ENCODE data around the gene PRODH. TPM values are rescaled to one million over a fixed set of nuclear protein-coding genes. Genes with fewer than 3 reads are reported as not detected.

PRODH gene
- total RNA-seq, 2 donors from 2014 or later = 3.1 to 11.5 TPM

DNA sequence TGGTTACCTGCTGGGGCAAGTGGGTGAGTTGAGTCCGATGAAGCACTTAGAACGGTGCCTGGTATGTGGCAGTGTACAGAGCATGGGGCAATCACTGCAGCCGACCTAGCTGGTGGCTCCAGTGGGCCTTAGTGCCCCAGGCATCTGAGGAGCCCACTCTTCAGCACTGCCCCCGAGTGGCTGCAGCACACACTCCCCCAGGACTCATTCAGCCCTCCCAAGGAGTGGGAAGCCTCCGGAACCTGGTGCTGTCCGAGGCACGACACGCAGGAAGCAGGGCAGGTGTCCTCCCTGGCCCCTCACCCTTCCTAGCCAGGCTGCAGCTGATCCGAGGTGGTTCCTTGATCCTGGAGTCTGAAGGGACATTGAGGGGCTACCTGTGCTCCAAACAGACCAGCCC, 42.4 kb upstream of the PRODH start:
- 76% methylated on average over 9 of the region's 9 CpGs for WGBS
- no peak for DNase-seq (ENCODE audit: low spot score)
- intact Hi-C loops (cut with DNase I) = no loop called here

DNA sequence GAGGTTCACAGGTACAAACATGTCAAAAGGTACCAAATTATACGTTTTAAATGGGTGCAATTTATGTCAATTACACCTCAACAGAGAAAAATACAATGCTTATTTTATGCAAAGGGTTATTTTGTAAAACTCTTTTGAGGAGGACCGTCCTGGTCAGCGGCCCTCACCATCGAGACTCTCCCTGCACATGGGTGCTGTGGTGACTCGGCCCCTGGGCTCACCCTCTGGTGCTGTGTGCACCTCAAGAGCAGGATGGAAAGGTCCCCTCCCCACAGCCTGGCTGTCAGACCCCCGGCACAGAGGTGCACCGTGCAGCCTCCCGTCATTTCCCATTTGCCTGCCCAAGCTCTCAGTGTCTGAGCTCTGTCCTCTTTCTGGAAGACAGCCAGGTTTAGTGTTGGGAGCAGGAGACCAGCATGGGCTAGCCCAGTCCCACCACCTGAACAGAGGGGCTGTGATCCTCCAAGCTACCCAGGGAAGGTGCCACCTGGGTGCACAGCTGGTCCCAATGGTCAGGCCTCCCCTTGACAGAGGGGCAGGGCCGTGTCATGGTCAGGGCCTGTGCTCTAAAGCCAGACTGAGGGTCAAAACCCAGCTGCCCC, 41.8 kb upstream of the PRODH start:
- 86% methylated on average over 6 of the region's 9 CpGs for WGBS
- intact Hi-C loops (cut with DNase I) = no loop called here
- H3K36me3 ChIP-seq = no peaks in the 10 kb centered on the region
- H3K27ac ChIP-seq = no peak overlapping the region
- no peaks in the 10 kb centered on the region for H3K27me3 ChIP-seq (replicated peaks; ENCODE audit: insufficient read depth)
- no peak for DNase-seq (ENCODE audit: low spot score)
- H3K4me3 ChIP-seq = no peak overlapping the region
- H3K9me3 ChIP-seq = no peaks in the 10 kb centered on the region
- no peaks in the 10 kb centered on the region for H3K4me1 ChIP-seq (replicated peaks)
- TF ChIP-seq POLR2AphosphoS5 (IDR thresholded peaks at IDR 0.05) = no peak
- TF ChIP-seq POLR2A (IDR thresholded peaks at IDR 0.05) = no peak
- TF ChIP-seq, protein P1, sequence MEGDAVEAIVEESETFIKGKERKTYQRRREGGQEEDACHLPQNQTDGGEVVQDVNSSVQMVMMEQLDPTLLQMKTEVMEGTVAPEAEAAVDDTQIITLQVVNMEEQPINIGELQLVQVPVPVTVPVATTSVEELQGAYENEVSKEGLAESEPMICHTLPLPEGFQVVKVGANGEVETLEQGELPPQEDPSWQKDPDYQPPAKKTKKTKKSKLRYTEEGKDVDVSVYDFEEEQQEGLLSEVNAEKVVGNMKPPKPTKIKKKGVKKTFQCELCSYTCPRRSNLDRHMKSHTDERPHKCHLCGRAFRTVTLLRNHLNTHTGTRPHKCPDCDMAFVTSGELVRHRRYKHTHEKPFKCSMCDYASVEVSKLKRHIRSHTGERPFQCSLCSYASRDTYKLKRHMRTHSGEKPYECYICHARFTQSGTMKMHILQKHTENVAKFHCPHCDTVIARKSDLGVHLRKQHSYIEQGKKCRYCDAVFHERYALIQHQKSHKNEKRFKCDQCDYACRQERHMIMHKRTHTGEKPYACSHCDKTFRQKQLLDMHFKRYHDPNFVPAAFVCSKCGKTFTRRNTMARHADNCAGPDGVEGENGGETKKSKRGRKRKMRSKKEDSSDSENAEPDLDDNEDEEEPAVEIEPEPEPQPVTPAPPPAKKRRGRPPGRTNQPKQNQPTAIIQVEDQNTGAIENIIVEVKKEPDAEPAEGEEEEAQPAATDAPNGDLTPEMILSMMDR (IDR thresholded peaks at IDR 0.05) = no peak

More for the DNA sequence above, 42.4 kb upstream of the PRODH start:
- Histone ChIP-seq H3K4me1 (replicated peaks) (no peaks in the 10 kb centered on the region), H3K9me3 (no peaks in the 10 kb centered on the region), H3K36me3 (no peaks in the 10 kb centered on the region), H3K27me3 (replicated peaks; ENCODE audit: insufficient read depth) (no peaks in the 10 kb centered on the region), H3K27ac (no peak overlapping the region), H3K4me3 (no peak overlapping the region)
- TF ChIP-seq, protein P1 (IDR thresholded peaks at IDR 0.05) = no peak
- no peak for TF ChIP-seq POLR2AphosphoS5 (IDR thresholded peaks at IDR 0.05)
- TF ChIP-seq POLR2A (IDR thresholded peaks at IDR 0.05) = no peak

DNA sequence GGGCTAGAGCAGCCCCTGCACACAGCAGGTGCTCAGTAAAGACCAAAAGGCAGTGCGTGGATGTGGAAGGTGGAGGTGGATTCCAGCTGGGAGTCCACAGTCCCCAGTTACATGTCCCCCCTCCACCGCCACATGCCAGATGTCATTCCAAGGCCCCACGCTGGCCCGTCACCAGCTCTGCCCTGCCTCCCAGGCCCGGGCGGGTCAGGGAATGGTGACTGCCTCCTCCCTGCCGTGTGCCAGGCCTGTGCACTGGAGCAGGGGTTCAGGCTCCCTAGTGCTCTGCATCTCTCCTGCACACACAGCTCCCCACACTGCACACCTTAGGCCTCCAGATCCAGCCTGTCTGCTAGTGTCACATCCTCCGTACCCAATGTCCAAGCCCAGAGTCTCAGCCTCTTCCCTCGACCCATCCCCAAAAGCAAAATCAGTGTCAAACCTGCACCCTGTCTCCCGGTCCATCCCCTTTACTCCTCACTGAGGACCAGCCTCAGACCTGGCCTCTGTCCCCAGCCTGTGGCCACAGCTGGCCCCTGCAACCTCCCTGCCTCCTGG, 40.2 kb upstream of the PRODH start:
- TF ChIP-seq POLR2A (IDR thresholded peaks at IDR 0.05) = no peak
- no peak for DNase-seq (ENCODE audit: low spot score)
- intact Hi-C loops (cut with DNase I) = no loop called here
- no peak overlapping the region for H3K27ac ChIP-seq
- H3K36me3 ChIP-seq = no peaks in the 10 kb centered on the region
- no peaks in the 10 kb centered on the region for H3K9me3 ChIP-seq
- WGBS = 88% methylated on average over 6 of the region's 10 CpGs
- no peaks in the 10 kb centered on the region for H3K4me1 ChIP-seq (replicated peaks)
- H3K4me3 ChIP-seq = no peak overlapping the region
- H3K27me3 ChIP-seq (replicated peaks; ENCODE audit: insufficient read depth) = no peaks in the 10 kb centered on the region

DNA sequence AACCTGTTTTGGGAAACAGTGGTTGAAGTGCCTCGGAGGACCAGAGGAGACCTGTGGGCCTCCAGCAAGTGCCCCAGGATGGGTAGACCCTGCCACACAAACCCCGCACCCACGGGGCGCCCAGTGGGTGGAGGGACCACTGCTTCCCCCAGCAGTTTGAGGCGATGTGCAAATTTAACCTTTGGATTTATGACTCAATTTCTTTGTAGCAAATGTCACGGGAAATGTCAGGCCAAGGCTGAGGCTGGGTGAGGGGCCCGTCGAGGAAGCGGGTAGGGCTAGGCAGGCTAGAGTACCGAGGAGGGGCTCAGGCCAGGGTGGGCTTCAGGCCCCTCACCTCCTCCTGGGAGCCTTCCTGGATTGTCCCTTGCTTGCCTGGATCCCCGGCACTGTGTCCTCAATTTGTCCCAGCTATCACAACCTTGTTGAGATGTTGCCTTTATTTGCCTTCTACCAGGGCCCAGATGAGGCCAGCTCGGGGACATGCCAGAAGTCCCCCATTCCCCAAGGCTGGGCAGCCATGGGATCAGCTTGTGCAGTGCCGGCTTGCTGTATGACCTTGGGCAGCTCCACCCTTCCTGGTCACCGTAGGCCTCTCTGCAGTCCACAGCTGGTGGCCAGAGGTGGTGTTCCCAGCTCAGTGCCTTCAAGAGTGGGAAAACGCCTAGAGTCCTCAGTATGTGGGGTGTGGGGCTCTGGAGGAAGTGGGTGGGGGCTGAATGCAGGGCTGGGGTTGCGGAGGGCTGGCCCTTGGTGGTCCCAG, 39.5 kb upstream of the PRODH start:
- no peaks in the 10 kb centered on the region for H3K9me3 ChIP-seq
- WGBS = 85% methylated on average over 14 of the region's 16 CpGs
- TF ChIP-seq, protein P1 (IDR thresholded peaks at IDR 0.05) = no peak
- no peak for TF ChIP-seq POLR2A (IDR thresholded peaks at IDR 0.05)
- TF ChIP-seq POLR2AphosphoS5 (IDR thresholded peaks at IDR 0.05) = no peak
- no peak overlapping the region for H3K4me3 ChIP-seq
- intact Hi-C loops (cut with DNase I) = no loop called here
- no peaks in the 10 kb centered on the region for H3K36me3 ChIP-seq
- no peaks in the 10 kb centered on the region for H3K27me3 ChIP-seq (replicated peaks; ENCODE audit: insufficient read depth)
- DNase-seq (ENCODE audit: low spot score) = no peak
- no peak overlapping the region for H3K27ac ChIP-seq
- H3K4me1 ChIP-seq (replicated peaks) = no peaks in the 10 kb centered on the region

DNA sequence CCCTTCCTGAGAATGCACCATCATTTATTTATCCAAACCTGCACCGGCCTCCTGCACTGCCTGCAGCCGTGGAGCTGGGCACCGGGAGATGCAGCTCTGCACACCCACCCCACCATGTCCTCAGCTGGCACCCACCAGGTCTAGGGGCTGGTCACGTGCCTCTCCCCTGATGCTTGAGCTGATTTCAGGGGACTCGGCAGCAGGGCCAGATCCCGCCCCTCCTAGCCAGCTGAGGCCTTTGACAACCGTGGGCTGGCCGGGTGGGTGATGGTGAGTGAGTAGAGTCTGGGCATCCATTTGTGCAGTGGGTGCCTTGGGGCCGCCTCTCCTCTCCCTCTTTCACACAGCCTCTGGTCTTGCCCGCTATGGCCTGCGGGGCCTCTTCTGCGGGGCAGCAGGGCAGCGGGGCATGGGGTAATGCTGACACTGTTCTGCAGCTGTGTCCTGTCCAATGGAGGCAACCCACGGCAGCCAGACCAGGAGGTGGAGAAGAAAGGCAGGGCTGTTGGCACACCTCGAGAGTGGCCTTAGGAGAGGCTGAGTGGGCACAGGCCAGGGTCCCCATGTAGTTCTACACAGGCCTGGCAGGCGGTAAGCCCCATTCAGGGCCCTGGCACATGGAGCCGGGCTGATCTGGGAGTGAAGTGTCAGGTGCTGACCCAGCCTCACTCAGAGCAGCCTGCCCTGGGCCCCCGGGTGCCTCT, 38.5 kb upstream of the PRODH start:
- WGBS = 77% methylated on average over 17 of the region's 18 CpGs
- Histone ChIP-seq H3K27ac (no peak overlapping the region), H3K4me3 (no peak overlapping the region)

More for the DNA sequence above, 38.5 kb upstream of the PRODH start:
- Histone ChIP-seq H3K9me3 (no peaks in the 10 kb centered on the region), H3K4me1 (replicated peaks) (no peaks in the 10 kb centered on the region), H3K27me3 (replicated peaks; ENCODE audit: insufficient read depth) (no peaks in the 10 kb centered on the region), H3K36me3 (no peaks in the 10 kb centered on the region)
- intact Hi-C loops (cut with DNase I) = no loop called here
- TF ChIP-seq, protein P1 (IDR thresholded peaks at IDR 0.05) = no peak
- TF ChIP-seq POLR2A (IDR thresholded peaks at IDR 0.05) (no peak), POLR2AphosphoS5 (IDR thresholded peaks at IDR 0.05) (no peak)
- no peak for DNase-seq (ENCODE audit: low spot score)

Measured in prostate gland (tissue), 2 donors.